Uterus (tissue), 4 donors: ENCODE data around the gene RCAN2. TPM values are rescaled to one million over a fixed set of nuclear protein-coding genes. Genes with fewer than 3 reads are reported as not detected.

Source experiments
- DNase-seq, 2 donors: peaks; one replicate each; pipeline ENCODE4 v3.0.0-alpha.2; 2019 to 2020
- H3K27ac ChIP-seq, 2 donors: fragments of 200-600 bp; sonication (generic); 1 replicate in 1 of 2; 2 replicates in 1 of 2; pipeline ENCODE4 v1.5.1; 2016 to 2018
- H3K27me3 ChIP-seq, 2 donors: fragments of 200-600 bp; sonication (generic); one replicate each; pipeline ENCODE4 v1.5.1; 2018 to 2019; ENCODE audit warnings: control low read depth in 1 of 2
- H3K36me3 ChIP-seq, 2 donors: fragments of 200-600 bp; sonication (generic); one replicate each; pipeline ENCODE4 v1.5.1; 2019; ENCODE audit warnings: control low read depth in 1 of 2
- H3K4me1 ChIP-seq, 2 donors: fragments of 200-600 bp; sonication (generic); one replicate each; pipeline ENCODE4 v1.5.1; 2018 to 2019; ENCODE audit warnings: control low read depth in 1 of 2
- H3K4me3 ChIP-seq, 2 donors: fragments of 200-600 bp; sonication (generic); 1 replicate in 1 of 2; 2 replicates in 1 of 2; pipeline ENCODE4 v1.5.1; 2018 to 2019; ENCODE audit warnings: mild to moderate bottlenecking in 1 of 2
- H3K9me3 ChIP-seq, 2 donors: fragments of 200-600 bp; sonication (generic); one replicate each; pipeline ENCODE4 v1.5.1; 2019; ENCODE audit warnings: control low read depth in 1 of 2
- POLR2A ChIP-seq, 2 donors: fragments of 450-650 bp; IDR thresholded peaks; one replicate each; pipeline ENCODE4 v1.6.1; 2016; ENCODE audit warnings: antibody characterized with exemption in 2 of 2, mild to moderate bottlenecking in 1 of 2, moderate library complexity in 1 of 2
- intact Hi-C: fragments of 100-400 bp; cut with DNase I; formaldehyde crosslinking; loops from one replicate; pipeline ENCODE4 v1.15.1; 2023; ENCODE audit warnings: low total_unique reads
- total RNA-seq, 4 donors: library from RNA; depleted of rRNA in 3 of 4; stranded (reverse); fragments of >200 nt in 3 of 4; gene quantifications; one replicate each; pipeline versions ENCODE4 v1.1.0 to v1.2.4, GENCODE V29; 2014 to 2023
- TF ChIP-seq, protein P1 (sequence below), 4 experiments: fragments of 200-600 bp in 2 of 4; fragments of 450-650 bp in 2 of 4; sonication (generic) in 2 of 4; IDR thresholded peaks; one replicate each; pipeline ENCODE4 v1.5.1; 2016 to 2019; ENCODE audit warnings: antibody characterized with exemption in 4 of 4, mild to moderate bottlenecking in 2 of 4, moderate library complexity in 1 of 4
- donor health status: DM: yes; HTN: yes; CAD: no.

Gene RCAN2
- total RNA-seq, 4 donors from 2014 or later: 3.0 to 36.4 (median 16.3) TPM

GRCh38 chr6:46233129-46233528, 258.1 kb downstream of the RCAN2 start:
- H3K27ac ChIP-seq: no peak overlapping the region
- intact Hi-C loops: no loop called here
- H3K36me3 ChIP-seq: no peaks in the 10 kb centered on the region
- DNase-seq: no peak
- H3K27me3 ChIP-seq: no peaks in the 10 kb centered on the region
- no peak overlapping the region for H3K4me3 ChIP-seq
- H3K9me3 ChIP-seq: no peaks in the 10 kb centered on the region
- TF ChIP-seq, protein P1, sequence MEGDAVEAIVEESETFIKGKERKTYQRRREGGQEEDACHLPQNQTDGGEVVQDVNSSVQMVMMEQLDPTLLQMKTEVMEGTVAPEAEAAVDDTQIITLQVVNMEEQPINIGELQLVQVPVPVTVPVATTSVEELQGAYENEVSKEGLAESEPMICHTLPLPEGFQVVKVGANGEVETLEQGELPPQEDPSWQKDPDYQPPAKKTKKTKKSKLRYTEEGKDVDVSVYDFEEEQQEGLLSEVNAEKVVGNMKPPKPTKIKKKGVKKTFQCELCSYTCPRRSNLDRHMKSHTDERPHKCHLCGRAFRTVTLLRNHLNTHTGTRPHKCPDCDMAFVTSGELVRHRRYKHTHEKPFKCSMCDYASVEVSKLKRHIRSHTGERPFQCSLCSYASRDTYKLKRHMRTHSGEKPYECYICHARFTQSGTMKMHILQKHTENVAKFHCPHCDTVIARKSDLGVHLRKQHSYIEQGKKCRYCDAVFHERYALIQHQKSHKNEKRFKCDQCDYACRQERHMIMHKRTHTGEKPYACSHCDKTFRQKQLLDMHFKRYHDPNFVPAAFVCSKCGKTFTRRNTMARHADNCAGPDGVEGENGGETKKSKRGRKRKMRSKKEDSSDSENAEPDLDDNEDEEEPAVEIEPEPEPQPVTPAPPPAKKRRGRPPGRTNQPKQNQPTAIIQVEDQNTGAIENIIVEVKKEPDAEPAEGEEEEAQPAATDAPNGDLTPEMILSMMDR (IDR thresholded peaks at IDR 0.05): no peak
- no peak for TF ChIP-seq POLR2A (IDR thresholded peaks at IDR 0.05)
- no peaks in the 10 kb centered on the region for H3K4me1 ChIP-seq

DNA sequence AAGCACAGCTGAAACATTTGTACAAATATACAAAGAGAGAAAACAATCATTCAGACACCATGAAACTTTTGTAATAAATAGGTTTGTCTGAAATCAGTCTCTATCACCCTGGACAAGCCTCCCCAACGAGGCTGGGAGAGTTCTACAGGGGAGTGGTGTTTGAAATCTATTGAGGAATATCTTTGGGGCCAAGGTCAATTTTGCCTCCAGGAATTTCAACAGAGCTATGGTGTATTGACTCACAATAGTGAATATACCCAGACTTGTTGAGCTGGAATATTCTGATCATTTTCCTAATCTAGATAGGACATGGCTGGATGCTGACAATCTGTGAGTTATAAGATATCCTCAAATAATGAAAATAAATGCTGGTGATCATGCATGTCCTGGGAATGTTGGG, 269.0 kb downstream of the RCAN2 start:
- no peak for DNase-seq
- no peaks in the 10 kb centered on the region for H3K9me3 ChIP-seq
- no peaks in the 10 kb centered on the region for H3K27me3 ChIP-seq
- H3K27ac ChIP-seq: no peak overlapping the region
- H3K4me1 ChIP-seq: no peaks in the 10 kb centered on the region
- TF ChIP-seq POLR2A (IDR thresholded peaks at IDR 0.05): no peak
- TF ChIP-seq, protein P1 (IDR thresholded peaks at IDR 0.05): no peak
- H3K36me3 ChIP-seq: no peaks in the 10 kb centered on the region
- intact Hi-C loops: no loop called here
- no peak overlapping the region for H3K4me3 ChIP-seq

DNA sequence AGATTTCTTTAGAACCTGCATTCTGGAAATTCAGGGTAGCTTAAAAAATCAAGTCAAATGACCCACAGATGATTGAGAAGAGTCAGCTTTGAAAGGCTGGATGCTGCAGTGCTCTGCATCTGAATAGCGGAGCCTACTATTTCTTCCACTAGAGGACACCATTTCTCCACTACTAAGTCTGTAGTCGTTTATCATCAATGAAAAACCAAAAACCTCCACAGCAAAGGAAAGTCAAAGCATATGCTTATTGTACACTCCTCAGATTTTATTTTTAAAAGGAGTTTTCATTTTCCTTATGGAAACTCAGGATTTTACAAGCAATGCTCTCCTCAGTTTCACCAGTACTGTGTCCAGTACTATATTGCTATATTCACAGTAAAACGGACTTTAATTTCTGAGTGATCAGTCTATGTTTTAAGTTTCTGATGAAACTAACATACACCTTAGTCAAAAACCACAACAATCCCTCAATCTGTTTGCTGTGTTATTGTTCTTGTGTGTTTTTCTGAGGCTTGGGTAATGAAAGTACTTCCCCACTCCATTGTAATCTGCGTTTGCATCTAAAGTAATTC, 269.9 kb downstream of the RCAN2 start:
- no peaks in the 10 kb centered on the region for H3K4me1 ChIP-seq
- TF ChIP-seq POLR2A (IDR thresholded peaks at IDR 0.05): no peak
- TF ChIP-seq, protein P1 (IDR thresholded peaks at IDR 0.05): peak; percentile 51 to 73 (median 69)
- DNase-seq: no peak
- H3K4me3 ChIP-seq: no peak overlapping the region
- H3K27ac ChIP-seq: no peak overlapping the region
- H3K36me3 ChIP-seq: no peaks in the 10 kb centered on the region
- intact Hi-C loops: no loop called here
- H3K27me3 ChIP-seq: no peaks in the 10 kb centered on the region
- H3K9me3 ChIP-seq: no peaks in the 10 kb centered on the region

DNA sequence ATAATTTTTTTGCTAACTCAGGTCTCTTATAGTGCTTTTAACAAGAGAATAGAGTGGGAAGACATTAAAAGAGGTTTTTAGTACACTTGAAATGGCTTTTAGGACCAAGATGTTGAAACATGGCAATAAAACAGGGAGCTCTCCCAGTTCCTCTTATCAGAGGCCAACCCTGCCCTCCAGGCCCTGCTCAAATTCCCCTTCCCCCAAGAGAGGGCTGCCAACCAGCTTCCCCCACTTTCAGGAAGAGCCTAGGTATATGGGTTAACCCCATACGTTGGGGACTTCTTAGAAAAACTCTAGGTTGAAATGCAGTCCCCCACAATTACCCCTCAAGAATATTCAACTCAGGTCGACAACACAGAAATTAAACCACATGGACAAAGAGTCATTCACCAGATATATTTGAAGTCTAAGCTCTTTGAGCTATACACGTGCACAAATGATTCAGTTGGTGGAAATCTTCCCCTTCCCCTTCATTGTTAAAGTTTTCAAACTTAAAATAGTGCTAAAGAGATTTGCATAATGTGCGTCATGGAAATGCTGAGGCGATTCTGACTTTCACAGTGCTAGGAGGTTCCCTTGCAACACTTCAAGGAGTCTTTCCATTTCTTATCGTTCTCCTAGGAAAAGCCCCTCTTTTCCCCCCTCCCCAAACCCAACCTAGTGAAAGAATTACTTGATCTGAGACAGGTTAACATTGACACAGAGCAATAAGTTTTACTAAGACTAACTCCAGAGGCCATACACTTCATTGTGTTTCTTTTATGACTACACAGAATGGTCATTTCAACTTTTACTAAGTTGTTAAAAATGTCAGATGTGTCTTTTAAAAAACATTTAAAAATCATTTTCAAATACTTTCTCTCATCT, 270.7 kb downstream of the RCAN2 start:
- intact Hi-C loops: no loop called here

More for the DNA sequence above, 270.7 kb downstream of the RCAN2 start:
- Histone ChIP-seq H3K36me3 (no peaks in the 10 kb centered on the region), H3K27ac (no peak overlapping the region), H3K27me3 (no peaks in the 10 kb centered on the region), H3K4me1 (no peaks in the 10 kb centered on the region), H3K4me3 (no peak overlapping the region), H3K9me3 (no peaks in the 10 kb centered on the region)
- DNase-seq: no peak
- TF ChIP-seq POLR2A (IDR thresholded peaks at IDR 0.05): no peak
- TF ChIP-seq, protein P1 (IDR thresholded peaks at IDR 0.05): no peak
